Activated CD4-positive, alpha-beta memory T cell treated with anti-CD3 and anti-CD28 coated beads for 36 hours (primary cell): ENCODE results near the gene CHRNB4. TPM values are rescaled to one million over a fixed set of nuclear protein-coding genes. Genes with fewer than 3 reads are reported as not detected.

Experiments used
- CTCF ChIA-PET: fragments of 350-600 bp; sonication (Branson Sonifier 250); formaldehyde crosslinking; loops from one replicate; lab custom pipeline; 2021; ENCODE audit warnings: antibody characterized with exemption, inconsistent platforms; lab: Charles Lee
- POLR2A ChIA-PET: fragments of 350-600 bp; sonication (Branson Sonifier 250); formaldehyde crosslinking; loops from one replicate; lab custom pipeline; 2021; ENCODE audit warnings: antibody characterized with exemption; lab: Charles Lee
- DNase-seq: peaks from one replicate; pipeline ENCODE4 v3.0.0-alpha.2; 2020
- H3K27ac Mint-ChIP-seq: one replicate; pipeline ENCODE4 v1.8.0; 2021; ENCODE audit warnings: mixed read lengths
- H3K27me3 Mint-ChIP-seq: one replicate; pipeline ENCODE4 v1.8.0; 2021; ENCODE audit warnings: mixed read lengths
- H3K36me3 Mint-ChIP-seq: one replicate; pipeline ENCODE4 v1.8.0; 2021; ENCODE audit warnings: mixed read lengths
- H3K4me1 Mint-ChIP-seq: one replicate; pipeline ENCODE4 v1.8.0; 2021; ENCODE audit warnings: low read depth, mixed read lengths
- H3K4me3 Mint-ChIP-seq: one replicate; pipeline ENCODE4 v1.8.0; 2021; ENCODE audit warnings: mild to moderate bottlenecking, mixed read lengths
- H3K9me3 Mint-ChIP-seq: one replicate; pipeline ENCODE4 v1.8.0; 2021; ENCODE audit warnings: mixed read lengths
- intact Hi-C: fragments of 100-400 bp; cut with micrococcal nuclease; formaldehyde crosslinking; loops from one replicate; pipeline ENCODE4 v1.15.1; 2023
- total RNA-seq, 2 experiments: library from RNA; stranded (reverse); gene quantifications; one replicate each; pipeline ENCODE4 v1.2.3, GENCODE V29; 2021

CHRNB4 gene
- total RNA-seq, 2 experiments from 2014 or later = not detected

DNA sequence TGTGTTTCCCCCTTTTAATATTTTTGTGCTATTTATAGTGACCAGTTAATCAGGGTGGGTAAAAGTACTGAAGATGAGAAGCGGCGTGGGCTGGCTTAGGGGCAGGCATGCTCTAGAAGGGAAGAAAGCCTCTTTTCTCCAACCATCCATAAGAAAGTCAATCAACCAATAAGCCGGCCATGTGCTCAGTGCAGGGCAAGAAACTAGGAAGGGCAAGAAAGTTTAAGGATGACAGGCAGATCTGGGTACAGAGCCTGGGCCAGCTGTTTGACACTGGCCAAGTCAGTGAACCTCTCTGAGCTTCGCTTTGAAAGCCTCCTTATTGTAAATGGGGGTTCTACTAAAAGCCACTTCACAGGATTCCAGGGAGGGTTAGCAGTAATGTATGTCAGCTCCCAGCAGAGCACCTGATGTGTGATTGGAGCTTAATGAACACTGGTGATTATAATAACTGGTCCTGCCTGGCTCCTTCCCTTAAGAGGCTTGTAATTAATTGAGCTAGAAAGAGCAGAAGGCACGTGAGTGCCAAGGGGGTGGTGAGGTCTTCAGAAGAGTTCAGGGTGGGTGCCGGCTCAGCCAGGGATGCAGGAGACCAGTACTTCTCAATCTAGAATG is 14.5 kb downstream of the CHRNB4 start:
- no peak overlapping the region for H3K27ac Mint-ChIP-seq
- no peaks in the 10 kb centered on the region for H3K36me3 Mint-ChIP-seq
- peaks cover 40% of the 10 kb centered on the region for H3K27me3 Mint-ChIP-seq
- intact Hi-C loops = no loop called here
- H3K4me1 Mint-ChIP-seq = peaks cover 5% of the 10 kb centered on the region
- DNase-seq = no peak
- ChIA-PET CTCF (interaction anchor here (0.6 to 1.5 kb wide), 3 partner anchors 14 to 100 kb away, joined by 3 to 4 read pairs (median 3); no protein-coding TSS in a partner anchor), POLR2A (no interaction called here)
- no peaks in the 10 kb centered on the region for H3K9me3 Mint-ChIP-seq
- no peak overlapping the region for H3K4me3 Mint-ChIP-seq

DNA sequence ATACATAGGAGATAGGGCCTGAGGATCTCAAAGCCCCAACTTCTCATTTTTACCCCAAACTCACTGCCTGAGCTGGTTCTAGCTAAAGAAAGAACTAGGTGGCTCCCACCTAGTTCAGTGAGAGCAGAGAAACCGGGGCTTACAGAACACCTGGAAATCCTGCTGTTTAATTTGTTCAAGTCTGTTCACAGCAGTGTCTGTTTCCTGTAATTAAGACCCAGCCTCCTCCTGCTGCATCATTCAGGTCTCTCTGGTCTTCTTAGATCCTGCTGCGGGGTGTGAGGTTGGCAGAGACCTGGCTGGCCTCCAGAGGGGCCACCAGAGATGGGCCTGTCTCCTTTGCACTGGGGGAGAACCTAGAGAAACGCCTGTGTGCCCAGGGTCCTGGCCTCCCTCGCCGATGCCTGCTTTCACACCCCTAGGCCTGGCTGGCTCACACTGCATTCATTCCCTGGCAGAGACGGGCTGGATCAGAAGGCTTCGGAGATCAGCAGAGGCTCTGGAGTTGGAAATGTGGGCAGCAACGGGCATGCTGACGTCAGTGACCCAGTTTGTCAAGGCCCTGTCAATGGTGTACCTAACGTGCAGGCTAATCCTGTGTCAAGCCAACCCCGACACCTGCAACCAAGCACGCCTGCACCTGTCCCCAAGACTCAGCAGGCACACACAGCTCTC is 15.3 kb downstream of the CHRNB4 start:
- Mint-ChIP-seq H3K9me3 (no peaks in the 10 kb centered on the region), H3K27me3 (peaks cover 45% of the 10 kb centered on the region), H3K36me3 (no peaks in the 10 kb centered on the region), H3K4me1 (peaks cover 9% of the 10 kb centered on the region), H3K4me3 (no peak overlapping the region), H3K27ac (no peak overlapping the region)
- CTCF ChIA-PET = no interaction called here
- no peak for DNase-seq
- intact Hi-C loops = no loop called here
- POLR2A ChIA-PET = no interaction called here

DNA sequence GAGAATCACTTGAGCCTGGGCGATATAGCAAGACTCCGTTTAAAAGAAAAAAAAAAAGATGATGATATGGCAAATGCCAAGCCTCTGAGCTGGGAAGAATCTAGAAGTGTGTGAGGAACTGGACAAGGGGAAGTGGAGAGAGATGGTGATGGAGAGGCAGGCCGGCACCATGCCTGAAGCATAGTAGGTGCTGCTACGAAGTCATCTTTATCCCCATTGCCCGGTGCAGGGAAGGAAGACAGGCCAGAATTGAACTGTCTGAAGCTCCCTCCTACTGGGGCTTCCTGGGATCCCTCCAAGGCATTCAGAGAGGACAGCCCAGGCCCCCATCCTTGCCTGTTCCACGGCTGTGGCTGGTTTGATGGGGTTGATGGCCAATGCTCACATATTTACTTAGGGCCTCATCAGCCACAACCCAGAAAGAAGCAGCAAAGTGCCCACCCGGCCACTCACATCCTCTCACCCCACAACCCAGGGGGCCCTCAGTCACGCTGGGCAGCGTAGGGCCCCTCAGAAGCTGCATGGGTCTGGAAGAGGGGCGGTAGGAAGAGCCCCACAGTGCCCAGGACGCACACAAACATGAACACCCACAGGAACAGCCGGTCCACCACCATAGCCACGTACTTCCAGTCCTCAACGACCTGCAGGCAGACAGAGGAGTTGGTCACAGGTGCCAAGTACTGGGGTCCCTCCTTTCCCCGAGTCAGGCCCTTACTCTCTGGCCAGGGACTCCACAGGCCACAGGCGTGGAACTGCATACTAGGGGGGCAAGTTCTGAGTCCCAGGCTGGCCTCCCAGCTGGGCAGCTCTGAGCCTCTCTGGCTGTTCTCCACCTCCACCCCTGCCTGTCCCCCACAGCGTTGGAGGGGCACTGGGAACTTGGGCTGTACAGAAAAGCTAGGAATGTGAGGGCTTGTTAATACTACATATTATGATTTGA is 16.1 kb downstream of the CHRNB4 start:
- ChIA-PET CTCF (interaction anchor here (1.4 kb wide), 1 partner anchor 130 kb away, joined by 3 read pairs; no protein-coding TSS in a partner anchor), POLR2A (no interaction called here)
- Mint-ChIP-seq H3K4me1 (peaks cover 9% of the 10 kb centered on the region), H3K9me3 (no peaks in the 10 kb centered on the region), H3K27me3 (peaks cover 48% of the 10 kb centered on the region), H3K4me3 (no peak overlapping the region), H3K27ac (no peak overlapping the region), H3K36me3 (no peaks in the 10 kb centered on the region)
- intact Hi-C loops = no loop called here
- no peak for DNase-seq

DNA sequence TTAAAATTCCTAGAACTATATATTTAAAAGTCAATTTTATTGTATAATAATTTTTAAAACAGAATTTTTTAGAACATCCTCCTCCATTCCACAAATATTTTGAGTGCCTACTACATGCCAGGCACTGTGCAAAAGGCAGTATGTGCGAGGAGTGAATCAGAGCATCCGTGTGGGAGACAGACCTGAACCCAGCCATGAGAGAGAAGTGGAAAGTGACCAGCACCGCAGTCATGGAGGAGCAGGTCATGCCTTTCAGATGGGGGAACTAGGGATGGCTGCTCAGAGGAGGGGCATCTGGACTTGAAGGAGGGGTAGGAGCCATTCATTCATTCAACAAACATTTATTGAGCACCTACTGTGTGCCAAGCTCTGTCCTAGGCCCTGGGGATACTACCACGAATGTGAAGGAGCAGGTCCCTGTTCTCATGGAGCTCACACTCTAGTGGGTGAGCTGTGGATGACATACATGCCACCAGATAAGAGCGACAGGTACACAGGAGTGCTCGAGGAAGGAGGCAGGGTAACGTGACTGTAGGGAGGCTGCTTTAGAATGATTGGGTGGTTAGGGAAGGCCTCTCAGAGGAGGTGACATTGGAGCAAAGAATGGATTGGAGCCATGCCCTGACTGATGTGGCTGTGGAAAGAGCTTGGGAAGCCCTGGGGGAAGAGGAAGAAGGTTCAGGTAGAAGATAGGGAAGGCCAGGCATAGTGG is 17.1 kb downstream of the CHRNB4 start:
- H3K36me3 Mint-ChIP-seq = no peaks in the 10 kb centered on the region
- no peak overlapping the region for H3K4me3 Mint-ChIP-seq
- no peak overlapping the region for H3K27ac Mint-ChIP-seq
- peaks cover 9% of the 10 kb centered on the region for H3K4me1 Mint-ChIP-seq
- H3K27me3 Mint-ChIP-seq = peaks cover 52% of the 10 kb centered on the region
- H3K9me3 Mint-ChIP-seq = no peaks in the 10 kb centered on the region
- no peak for DNase-seq
- intact Hi-C loops = no loop called here
- CTCF ChIA-PET = interaction anchor here (1.0 to 1.4 kb wide), 2 partner anchors 14 to 131 kb away, joined by 3 read pairs; no protein-coding TSS in a partner anchor
- POLR2A ChIA-PET = no interaction called here

DNA sequence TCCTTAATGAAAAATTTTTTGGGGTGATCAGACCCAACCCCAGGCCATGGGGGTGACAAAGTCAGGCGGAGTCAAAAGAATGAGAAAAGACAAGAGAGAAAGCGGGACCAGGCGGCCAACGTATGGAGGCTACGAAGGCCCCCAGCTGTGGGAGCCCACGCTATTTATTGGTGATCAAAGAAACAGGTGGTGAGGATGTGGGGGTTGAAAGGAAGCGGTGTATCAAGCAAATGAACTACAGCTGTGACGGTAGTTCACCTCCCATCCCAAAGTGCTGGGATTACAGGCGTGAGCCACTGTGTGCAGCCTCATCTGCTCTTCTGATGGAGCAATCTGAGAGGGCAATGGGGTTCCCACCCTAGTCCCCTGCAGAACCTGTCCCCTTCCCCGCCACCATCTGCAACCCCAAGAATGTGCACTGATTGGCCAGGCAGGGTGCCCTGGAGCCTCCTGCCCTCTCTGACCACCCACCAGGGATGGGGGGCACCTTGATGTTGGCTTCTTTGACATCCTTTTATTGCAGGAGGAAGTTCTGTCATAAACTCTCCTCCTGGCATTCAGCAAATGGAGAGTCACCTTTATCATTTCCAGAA is 19.1 kb downstream of the CHRNB4 start:
- no peak for DNase-seq
- Mint-ChIP-seq H3K4me1 (peaks cover 9% of the 10 kb centered on the region), H3K36me3 (no peaks in the 10 kb centered on the region), H3K9me3 (no peaks in the 10 kb centered on the region), H3K4me3 (no peak overlapping the region), H3K27ac (no peak overlapping the region), H3K27me3 (peaks cover 50% of the 10 kb centered on the region)
- intact Hi-C loops = no loop called here
- POLR2A ChIA-PET = no interaction called here
- CTCF ChIA-PET = interaction anchor here (0.7 kb wide), 1 partner anchor 89 kb away, joined by 4 read pairs; no protein-coding TSS in a partner anchor

DNA sequence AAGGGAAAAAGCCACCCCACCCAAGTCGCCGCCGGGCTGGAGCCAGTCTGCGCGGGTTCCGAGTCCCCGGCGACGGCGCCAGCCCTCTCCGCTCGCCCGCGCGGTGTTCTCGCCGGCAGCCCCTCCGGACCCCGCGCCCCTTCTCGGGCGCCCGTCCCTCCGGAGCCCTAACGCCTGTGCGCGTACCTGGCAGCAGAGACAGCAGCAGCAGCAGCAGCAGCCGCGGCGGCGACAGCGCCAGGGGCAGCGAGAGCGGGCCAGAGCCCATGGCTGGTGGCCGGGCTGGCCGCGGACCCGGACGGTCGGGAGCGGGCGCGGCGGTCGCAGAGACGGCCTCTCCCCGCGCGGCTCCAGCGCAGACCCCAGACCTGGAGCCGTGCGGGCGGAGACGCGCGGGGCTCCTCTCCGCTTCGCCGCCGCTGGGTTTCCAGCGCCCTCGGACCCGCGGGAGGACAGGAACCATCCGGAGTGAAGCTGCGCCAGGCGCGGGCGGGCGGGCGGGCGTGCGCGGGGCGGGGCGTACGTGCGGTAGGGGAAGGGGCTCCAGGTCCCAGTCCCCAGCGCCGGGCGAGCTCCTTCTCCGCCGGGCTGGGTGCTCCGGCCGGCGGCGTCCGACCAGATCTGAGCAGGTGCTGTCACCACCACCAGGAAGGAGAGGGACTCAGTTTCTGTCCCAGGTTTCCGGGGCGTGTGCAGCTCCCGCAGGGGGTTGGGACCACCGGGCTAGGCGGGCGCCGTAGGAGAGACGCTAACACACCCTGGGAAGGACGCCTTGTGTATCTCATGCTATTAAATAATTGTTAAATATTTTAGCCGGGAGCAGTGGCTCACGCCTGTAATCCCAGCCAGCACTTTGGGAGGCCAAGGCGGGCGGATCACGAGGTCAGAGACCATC is 20.2 kb downstream of the CHRNB4 start, which contains the start of gene CHRNA3:
Gene CHRNA3, minus strand, starts transcription at position 470 of the 895 bp plus-strand sequence. Its CDS starts 202 bp downstream, at position 268.
- Mint-ChIP-seq H3K9me3 (no peaks in the 10 kb centered on the region), H3K4me3 (no peak within 1 kb of the TSS), H3K36me3 (no peaks in the 10 kb centered on the region), H3K27ac (no peak within 1 kb of the TSS), H3K4me1 (peaks cover 9% of the 10 kb centered on the region), H3K27me3 (peaks cover 45% of the 10 kb centered on the region)
- intact Hi-C loops = no loop called here
- CTCF ChIA-PET = no interaction called here
- POLR2A ChIA-PET = no interaction called here
- no peak for DNase-seq

DNA sequence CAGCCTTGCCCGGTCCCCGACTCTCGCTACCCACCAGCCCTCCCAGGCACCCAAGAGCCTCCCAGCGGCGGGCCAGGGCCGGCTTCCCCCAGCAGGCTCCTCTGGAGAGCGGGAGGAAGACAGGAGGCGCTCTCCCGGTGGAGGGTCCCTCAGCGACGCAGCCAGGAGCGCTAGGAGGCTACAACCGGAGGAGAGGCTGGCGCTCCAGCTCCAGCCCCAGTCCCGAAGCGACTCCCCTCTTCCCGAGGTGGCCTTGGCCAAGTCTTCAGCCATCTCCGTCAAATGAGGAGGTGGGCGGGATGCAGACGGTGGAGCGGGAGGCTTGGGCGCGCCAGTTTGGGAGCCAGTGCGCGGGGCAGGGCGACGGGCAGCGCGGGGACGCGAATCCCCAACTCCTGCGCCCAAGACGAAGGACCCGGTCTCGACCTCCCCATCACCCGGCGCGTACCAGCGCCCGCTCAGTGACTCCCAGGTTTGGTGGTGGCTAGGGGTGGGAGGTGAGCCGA is 20.9 kb downstream of the CHRNB4 start:
- CTCF ChIA-PET = interaction anchor here (0.7 to 1.8 kb wide), 6 partner anchors 11 to 131 kb away, joined by 3 to 28 read pairs (median 6); no protein-coding TSS in a partner anchor
- no peak overlapping the region for H3K27ac Mint-ChIP-seq
- no peak for DNase-seq
- no peaks in the 10 kb centered on the region for H3K9me3 Mint-ChIP-seq
- H3K4me3 Mint-ChIP-seq = no peak overlapping the region
- POLR2A ChIA-PET = no interaction called here
- peaks cover 44% of the 10 kb centered on the region for H3K27me3 Mint-ChIP-seq
- H3K4me1 Mint-ChIP-seq = peaks cover 9% of the 10 kb centered on the region
- no peaks in the 10 kb centered on the region for H3K36me3 Mint-ChIP-seq
- intact Hi-C loops = no loop called here

DNA sequence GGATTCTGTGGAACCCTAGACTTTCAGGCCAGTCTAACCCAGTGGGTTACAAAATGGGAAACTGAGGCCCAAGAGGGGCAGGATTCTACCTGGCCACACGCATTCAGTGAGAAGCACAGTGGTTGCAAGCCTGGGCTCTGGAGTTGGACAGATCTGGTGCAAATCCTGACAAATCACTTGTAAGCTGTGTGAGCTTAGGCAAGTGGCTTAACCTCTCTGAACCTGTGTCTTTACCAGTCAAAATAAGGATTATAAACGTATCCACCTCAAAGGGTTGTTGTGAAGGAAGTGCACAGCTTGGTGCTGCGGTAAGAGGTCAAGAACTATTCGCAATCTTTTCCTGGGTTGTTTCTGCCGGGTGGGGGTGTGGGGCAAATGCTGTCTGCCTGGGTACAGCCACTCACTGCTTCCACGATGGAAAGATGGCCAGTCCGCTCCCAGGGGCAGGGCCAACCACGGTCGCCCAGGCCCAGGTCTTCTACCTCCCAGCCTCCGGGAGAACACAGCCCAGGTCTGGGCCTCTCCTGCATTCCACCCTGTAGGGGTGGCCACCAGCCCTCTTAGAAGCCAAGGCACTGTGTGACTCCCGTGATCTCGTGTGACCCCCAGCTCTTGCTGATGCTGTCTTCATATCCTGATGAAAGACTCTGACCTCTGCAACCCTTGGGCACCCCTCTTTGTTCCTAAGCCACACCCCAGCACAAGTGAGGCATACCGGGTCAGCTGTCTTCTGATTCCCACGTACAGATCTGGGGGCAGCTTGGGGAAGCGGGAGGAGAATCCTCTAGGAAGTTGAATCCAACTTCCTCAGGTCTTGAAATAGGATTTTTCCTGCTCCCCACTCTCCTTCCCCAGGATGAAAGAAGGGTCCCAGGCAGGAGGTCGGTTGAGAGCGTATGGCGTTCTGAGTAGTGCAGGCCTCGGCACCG is 21.7 kb downstream of the CHRNB4 start:
- intact Hi-C loops = no loop called here
- peaks cover 9% of the 10 kb centered on the region for H3K4me1 Mint-ChIP-seq
- H3K4me3 Mint-ChIP-seq = no peak overlapping the region
- H3K9me3 Mint-ChIP-seq = no peaks in the 10 kb centered on the region
- ChIA-PET POLR2A (no interaction called here), CTCF (interaction anchor here (0.7 to 1.8 kb wide), 8 partner anchors 12 to 132 kb away, joined by 3 to 28 read pairs (median 5); no protein-coding TSS in a partner anchor)
- H3K27me3 Mint-ChIP-seq = peaks cover 44% of the 10 kb centered on the region
- no peaks in the 10 kb centered on the region for H3K36me3 Mint-ChIP-seq
- no peak overlapping the region for H3K27ac Mint-ChIP-seq
- DNase-seq = no peak

DNA sequence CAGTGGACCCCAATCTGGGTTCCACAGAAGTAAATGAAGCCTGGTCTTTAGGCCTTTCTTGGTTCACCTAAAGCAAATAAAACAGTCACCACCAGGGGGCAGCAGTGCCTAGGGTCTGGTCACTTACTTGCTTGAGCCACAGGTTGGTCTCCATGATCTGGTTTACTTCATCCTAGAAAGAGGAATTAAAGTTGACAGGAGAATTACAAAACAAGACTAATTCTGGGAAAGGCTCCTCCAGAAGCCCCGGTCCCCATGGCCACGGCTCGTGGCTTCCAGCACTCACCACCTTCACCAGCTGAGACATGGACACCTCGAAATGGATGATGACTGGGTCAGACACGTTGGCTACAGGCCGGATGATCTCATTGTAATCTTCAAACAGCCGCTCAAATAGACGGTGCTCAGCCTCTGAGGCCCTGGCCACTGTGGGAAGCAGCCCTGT is 22.5 kb downstream of the CHRNB4 start:
- ChIA-PET CTCF (interaction anchor here (1.0 to 1.8 kb wide), 7 partner anchors 20 to 133 kb away, joined by 4 to 28 read pairs (median 7); no protein-coding TSS in a partner anchor), POLR2A (no interaction called here)
- H3K9me3 Mint-ChIP-seq = no peaks in the 10 kb centered on the region
- no peak overlapping the region for H3K4me3 Mint-ChIP-seq
- peaks cover 9% of the 10 kb centered on the region for H3K4me1 Mint-ChIP-seq
- DNase-seq = peak; percentile 85
- intact Hi-C loops = loop anchor here (1.0 kb wide), 2 partner anchors 91 to 133 kb away; no protein-coding TSS in a partner anchor
- no peak overlapping the region for H3K27ac Mint-ChIP-seq
- H3K36me3 Mint-ChIP-seq = no peaks in the 10 kb centered on the region
- peaks cover 41% of the 10 kb centered on the region for H3K27me3 Mint-ChIP-seq
